NCI-H1417 treated with DMSO at 0.1 percent for 48 hours (cell line): ENCODE results near the gene FGD3.
"Not testable (repeated sequence)": the region's sequence is repeated elsewhere in the genome, so short reads cannot be mapped to it uniquely, and the experiment has no call there.

Experiments
- DNase-seq: peaks from one replicate; lab custom pipeline; 2025; lab: John Stamatoyannopoulos, UW

The FGD3 gene, protein sequence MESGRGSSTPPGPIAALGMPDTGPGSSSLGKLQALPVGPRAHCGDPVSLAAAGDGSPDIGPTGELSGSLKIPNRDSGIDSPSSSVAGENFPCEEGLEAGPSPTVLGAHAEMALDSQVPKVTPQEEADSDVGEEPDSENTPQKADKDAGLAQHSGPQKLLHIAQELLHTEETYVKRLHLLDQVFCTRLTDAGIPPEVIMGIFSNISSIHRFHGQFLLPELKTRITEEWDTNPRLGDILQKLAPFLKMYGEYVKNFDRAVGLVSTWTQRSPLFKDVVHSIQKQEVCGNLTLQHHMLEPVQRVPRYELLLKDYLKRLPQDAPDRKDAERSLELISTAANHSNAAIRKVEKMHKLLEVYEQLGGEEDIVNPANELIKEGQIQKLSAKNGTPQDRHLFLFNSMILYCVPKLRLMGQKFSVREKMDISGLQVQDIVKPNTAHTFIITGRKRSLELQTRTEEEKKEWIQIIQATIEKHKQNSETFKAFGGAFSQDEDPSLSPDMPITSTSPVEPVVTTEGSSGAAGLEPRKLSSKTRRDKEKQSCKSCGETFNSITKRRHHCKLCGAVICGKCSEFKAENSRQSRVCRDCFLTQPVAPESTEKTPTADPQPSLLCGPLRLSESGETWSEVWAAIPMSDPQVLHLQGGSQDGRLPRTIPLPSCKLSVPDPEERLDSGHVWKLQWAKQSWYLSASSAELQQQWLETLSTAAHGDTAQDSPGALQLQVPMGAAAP

GRCh38 chr9:92947268-92948037 is at the start of gene FGD3:
TSS of gene FGD3 (plus strand) at chr9:92947523. CDS start at chr9:92976257, 28,734 bp downstream.
- peak; percentile 67 for DNase-seq

DNA sequence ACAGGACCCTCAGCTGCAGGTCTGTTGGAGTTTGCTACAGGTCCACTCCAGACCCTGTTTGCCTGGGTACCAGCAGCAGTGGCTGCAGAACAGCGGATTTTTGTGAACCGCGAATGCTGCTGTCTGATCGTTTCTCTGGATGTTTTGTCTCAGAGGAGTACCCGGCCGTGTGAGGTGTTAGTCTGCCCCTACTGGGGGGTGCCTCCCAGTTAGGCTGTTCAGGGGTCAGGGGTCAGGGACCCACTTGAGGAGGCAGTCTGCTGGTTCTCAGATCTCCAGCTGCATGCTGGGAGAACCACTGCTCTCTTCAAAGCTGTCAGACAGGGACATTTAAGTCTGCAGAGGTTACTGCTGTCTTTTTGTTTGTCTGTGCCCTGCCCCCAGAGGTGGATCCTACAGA is 42.2 kb upstream of the FGD3 start:
- not testable (repeated sequence) for DNase-seq

GRCh38 chr9:92911511-92912475 is 35.5 kb upstream of the FGD3 start:
- DNase-seq: no peak

GRCh38 chr9:92917176-92917800 is 30.0 kb upstream of the FGD3 start:
- no peak for DNase-seq

GRCh38 chr9:92920437-92920836 is 26.9 kb upstream of the FGD3 start:
- no peak for DNase-seq

GRCh38 chr9:92931606-92932005 is 15.7 kb upstream of the FGD3 start:
- DNase-seq: no peak

- DNase-seq: no peak
Measured at GRCh38 chr9:92934321-92934720, 13.0 kb upstream of the FGD3 start.

GRCh38 chr9:92938025-92938424 is 9.3 kb upstream of the FGD3 start:
- no peak for DNase-seq

- DNase-seq: no peak
Measured at GRCh38 chr9:92941861-92942260, 5.5 kb upstream of the FGD3 start.

DNA sequence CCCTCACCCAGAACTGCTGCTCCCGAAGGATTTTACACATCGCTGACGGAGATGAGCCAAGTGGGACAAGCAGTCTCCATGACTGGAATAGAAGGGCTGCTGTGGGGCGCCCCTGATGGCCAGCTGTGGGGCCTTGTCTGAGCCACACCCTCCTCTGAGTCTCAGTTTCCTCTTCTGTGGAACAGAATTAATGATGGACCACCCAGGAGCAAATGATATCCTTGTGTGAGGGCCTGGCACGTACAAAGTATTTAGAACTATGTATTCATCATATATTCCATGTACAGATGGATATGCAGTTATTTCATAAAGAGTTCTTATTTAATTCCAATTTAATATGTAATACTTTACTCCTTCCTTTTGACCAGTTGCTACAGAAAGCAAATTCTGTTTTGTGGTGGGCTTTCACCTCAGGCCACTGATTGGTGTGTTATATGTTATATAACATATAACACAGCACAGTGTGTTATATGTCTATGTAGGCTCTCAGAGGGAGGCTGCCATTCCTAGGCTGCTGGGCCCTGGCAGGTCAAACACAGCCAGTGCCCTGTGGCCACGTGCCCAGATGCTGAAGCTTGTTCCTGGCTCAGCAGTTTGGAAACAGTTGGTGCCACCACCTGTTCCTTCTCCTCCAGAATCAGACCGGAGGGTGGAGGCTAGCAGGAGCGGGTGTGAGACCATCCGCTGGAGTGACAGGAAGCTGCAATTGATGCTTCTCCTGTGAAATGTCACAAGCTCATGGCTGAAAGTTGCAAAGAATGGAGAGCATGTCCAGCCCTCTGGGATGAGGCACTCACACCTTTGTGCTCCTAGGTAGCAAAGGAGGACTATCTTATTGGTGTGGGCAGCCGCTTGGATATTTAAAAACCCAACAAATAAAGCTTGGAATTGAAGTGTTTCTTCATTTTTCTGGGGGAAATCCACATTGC is 4.4 kb upstream of the FGD3 start:
- no peak for DNase-seq

DNA sequence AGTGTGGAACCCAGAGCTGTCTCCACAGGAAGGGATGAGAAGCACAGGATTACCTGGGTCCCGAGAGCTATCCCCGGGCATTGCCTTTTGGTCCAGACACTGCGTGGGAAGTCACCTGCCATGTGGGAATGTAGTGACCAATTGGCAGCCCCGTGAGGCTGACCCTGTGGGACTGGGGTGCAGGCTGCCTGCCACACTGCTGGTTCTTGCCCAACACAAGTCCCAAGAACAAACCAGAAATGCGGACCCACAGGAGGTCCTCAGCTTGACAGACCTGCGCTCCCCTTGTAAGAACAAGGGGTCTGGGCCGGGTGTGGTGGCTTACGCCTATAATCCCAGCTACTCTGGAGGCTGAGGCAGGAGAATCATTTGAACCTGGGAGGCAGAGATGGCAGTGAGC is 2.4 kb upstream of the FGD3 start:
- DNase-seq: no peak

DNA sequence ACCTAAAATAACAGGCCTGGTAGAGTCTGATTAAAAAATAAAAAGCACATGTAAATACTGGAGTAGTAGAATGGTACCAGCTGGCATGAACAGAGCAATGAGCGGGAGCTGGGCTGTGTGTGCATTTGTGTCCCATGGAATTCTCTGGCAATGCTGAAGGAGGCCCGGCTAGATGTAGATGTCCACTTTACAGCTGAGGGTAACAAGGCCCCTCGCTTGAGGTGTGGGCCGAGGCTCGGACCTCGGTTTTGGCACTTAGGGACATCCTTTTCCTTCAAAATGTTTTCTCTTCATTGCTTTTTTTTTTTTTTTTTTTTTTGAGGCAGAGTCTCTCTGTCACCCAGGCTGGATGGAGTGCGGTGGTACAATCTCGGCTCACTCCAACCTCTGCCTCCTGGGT is 1.5 kb upstream of the FGD3 start:
- no peak for DNase-seq

DNA sequence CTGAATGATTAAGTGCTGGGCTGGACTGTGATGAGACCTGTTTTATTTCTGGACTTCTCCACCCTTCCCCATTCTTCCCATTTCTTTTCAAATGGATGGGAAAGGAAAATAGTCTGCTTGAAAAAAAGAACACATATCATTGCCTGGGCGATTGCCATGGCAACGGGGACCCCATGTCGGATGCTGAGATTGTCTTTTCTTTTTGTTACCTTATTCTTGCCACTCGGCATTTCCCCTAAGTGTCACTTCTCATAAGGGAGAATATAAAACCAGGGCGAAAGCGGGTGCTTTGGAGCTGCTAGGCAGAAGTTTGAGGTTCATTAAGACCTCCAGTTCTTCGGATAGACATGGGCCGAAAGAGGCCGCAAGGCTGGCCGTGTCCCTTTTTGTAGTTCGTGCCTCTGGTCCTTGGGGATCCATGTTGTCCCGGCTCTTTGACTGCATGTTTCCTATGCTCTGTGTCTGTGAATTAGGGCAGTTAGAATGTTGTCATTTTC is 763 bp downstream of the FGD3 start:
- no peak for DNase-seq

GRCh38 chr9:92948632-92949031 is 1.3 kb downstream of the FGD3 start:
- DNase-seq: no peak

DNA sequence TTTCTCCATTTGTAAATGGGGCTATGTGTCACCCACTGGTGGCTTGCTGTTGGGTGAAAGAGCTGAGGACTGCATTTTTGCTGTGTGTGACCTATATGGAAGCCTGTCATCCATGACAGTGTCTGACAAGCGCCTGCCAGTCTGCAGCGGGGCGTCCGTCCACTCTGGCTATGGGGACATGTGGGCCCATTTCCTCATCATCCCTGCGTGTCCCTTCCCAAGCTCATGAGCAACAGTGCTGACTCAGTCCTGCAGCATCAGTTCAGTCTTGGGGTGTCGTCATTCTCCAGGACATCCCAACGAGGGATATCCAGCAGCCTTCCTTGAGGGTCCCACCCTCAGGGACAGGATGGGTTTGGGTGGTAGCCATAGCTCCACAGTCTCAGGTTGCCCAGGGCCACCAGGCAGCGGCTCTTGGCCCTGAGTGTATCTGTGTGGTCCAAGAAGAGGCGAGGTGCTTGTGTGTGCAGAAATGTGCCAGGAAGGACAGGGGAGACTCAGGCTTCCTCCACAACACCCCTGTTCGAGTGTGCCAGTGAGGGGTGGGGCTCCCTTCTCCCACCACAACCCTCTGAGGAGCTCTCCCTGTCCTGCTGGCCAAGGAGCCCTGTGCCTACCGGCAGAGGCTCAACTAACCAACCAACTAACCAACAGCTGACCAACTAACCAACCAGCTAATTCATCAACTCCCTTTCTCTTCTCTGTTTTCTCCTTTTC is 2.1 kb downstream of the FGD3 start:
- no peak for DNase-seq

GRCh38 chr9:92950359-92950955 is 3.1 kb downstream of the FGD3 start:
- DNase-seq: no peak

GRCh38 chr9:92952906-92953610 is 5.7 kb downstream of the FGD3 start:
- peak; percentile 99 for DNase-seq
